GM19238 (cell line): ENCODE measurements around the gene CCNY.

ENCODE experiments used
- DNase-seq: peaks from one replicate; pipeline ENCODE4 v3.0.0; 2011; ENCODE audit warnings: low spot score; ENCODE audit not compliant: insufficient read length

CCNY gene

GRCh38 chr10:35451151-35452016, 115.1 kb downstream of the CCNY start:
- peak; percentile 44 for DNase-seq

GRCh38 chr10:35452171-35452570, 115.9 kb downstream of the CCNY start:
- no peak for DNase-seq

GRCh38 chr10:35452847-35453246, 116.5 kb downstream of the CCNY start:
- DNase-seq, result no peak

GRCh38 chr10:35453855-35454532, 117.7 kb downstream of the CCNY start:
- DNase-seq, result no peak

- DNase-seq, result no peak
Measured at GRCh38 chr10:35456153-35456720, 119.9 kb downstream of the CCNY start.

- no peak for DNase-seq
Measured at GRCh38 chr10:35456784-35457183, 120.5 kb downstream of the CCNY start.

GRCh38 chr10:35458500-35459448, 122.5 kb downstream of the CCNY start:
- DNase-seq, result no peak

GRCh38 chr10:35459449-35459847, 123.1 kb downstream of the CCNY start:
- DNase-seq, result no peak

- DNase-seq, result no peak
Measured at GRCh38 chr10:35460852-35461460, 124.6 kb downstream of the CCNY start.

- peak; percentile 18 for DNase-seq
Measured at GRCh38 chr10:35462491-35462934, 126.2 kb downstream of the CCNY start.

- no peak for DNase-seq
Measured at GRCh38 chr10:35463105-35463867, 127.0 kb downstream of the CCNY start.

GRCh38 chr10:35463878-35464277, 127.6 kb downstream of the CCNY start:
- no peak for DNase-seq

GRCh38 chr10:35464825-35465456, 128.6 kb downstream of the CCNY start:
- no peak for DNase-seq

- no peak for DNase-seq
Measured at GRCh38 chr10:35465673-35466072, 129.4 kb downstream of the CCNY start.

GRCh38 chr10:35466170-35466569, 129.9 kb downstream of the CCNY start:
- DNase-seq, result no peak

GRCh38 chr10:35466661-35467060, 130.4 kb downstream of the CCNY start:
- no peak for DNase-seq

GRCh38 chr10:35467186-35467585, 130.9 kb downstream of the CCNY start:
- no peak for DNase-seq

- no peak for DNase-seq
Measured at GRCh38 chr10:35470248-35470924, 134.1 kb downstream of the CCNY start.

GRCh38 chr10:35470925-35471315, 134.6 kb downstream of the CCNY start:
- no peak for DNase-seq
